PFSK-1 (cell line): ENCODE results near the gene FGD2.

Experiments used
- FOXP2 ChIP-seq: optimal IDR thresholded peaks from 2 replicates; pipeline ENCODE3; 2011; ENCODE audit warnings: borderline replicate concordance, control low read depth, inconsistent platforms; ENCODE audit not compliant: insufficient read depth; ENCODE audit errors: extremely low read length, extremely low read depth
- POLR2AphosphoS5 ChIP-seq: IDR thresholded peaks from 2 replicates; pipeline ENCODE4 v1.6.1; 2012; ENCODE audit warnings: low read depth, mild to moderate bottlenecking, control low read depth, low read length, moderate library complexity
- SIN3A ChIP-seq: IDR thresholded peaks from 2 replicates; pipeline ENCODE4 v1.6.1; 2012; ENCODE audit warnings: mild to moderate bottlenecking, low read length, moderate library complexity, borderline replicate concordance; ENCODE audit not compliant: insufficient read depth
- TAF1 ChIP-seq: IDR thresholded peaks from 2 replicates; pipeline ENCODE4 v1.6.1; 2012; ENCODE audit warnings: low read length, control low read depth, borderline replicate concordance; ENCODE audit not compliant: insufficient read depth
- TF ChIP-seq, protein P1 (sequence below), 2 experiments: IDR thresholded peaks; 2 replicates each; pipeline versions ENCODE4 v1.6.1 to v1.8.0; 2011 to 2012; ENCODE audit warnings: low read depth in 2 of 2, low read length in 2 of 2, control low read depth in 1 of 2, inconsistent platforms in 1 of 2, mild to moderate bottlenecking in 1 of 2, moderate library complexity in 1 of 2; ENCODE audit not compliant: insufficient read depth in 1 of 2

The FGD2 gene

DNA sequence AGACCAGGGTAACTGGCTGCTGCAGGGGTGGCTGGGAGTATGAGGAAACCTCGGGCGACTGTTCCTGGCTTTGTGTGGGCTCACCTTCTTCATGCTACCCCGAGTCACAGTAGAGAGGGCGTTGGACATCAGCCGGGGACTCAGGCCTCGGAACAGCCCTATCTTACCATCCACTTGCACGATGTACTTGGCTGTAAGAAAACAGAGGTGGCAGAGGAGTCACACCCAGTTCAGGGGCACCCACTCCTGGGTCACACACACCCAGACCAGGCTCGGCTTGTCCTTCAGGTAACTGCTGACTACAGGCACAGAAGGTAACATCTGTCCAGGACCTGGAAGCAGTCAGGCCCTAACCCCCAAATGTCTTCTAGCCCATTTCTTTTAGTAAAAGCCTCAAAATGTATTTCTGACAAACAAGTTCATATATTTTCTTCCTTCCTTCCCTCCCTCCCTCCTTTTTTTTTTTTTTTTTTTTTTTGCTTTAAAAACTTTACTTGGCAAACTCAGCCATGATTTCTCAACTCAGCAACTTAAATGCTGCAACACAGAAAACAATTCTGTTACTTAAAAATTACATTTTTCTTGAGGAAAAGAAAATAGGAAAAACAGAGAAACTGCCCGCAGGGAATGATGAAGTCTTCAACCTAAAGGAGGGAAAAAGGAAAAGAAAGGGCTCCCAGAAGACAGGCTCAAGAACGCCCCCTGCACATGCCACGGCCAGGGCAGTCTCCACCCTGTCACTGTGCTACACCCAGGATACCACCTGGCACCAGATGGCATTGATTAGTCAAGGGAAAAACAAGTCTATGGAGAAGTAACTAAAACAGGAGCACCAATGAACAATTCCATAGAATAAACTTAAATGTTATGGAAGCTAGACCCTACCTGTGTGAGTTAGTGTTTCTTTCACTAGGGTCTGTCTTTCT is 26.8 kb upstream of the FGD2 start:
- TF ChIP-seq POLR2AphosphoS5 (no peak), FOXP2 (no peak), SIN3A (no peak), TAF1 (no peak)
- TF ChIP-seq, protein P1, sequence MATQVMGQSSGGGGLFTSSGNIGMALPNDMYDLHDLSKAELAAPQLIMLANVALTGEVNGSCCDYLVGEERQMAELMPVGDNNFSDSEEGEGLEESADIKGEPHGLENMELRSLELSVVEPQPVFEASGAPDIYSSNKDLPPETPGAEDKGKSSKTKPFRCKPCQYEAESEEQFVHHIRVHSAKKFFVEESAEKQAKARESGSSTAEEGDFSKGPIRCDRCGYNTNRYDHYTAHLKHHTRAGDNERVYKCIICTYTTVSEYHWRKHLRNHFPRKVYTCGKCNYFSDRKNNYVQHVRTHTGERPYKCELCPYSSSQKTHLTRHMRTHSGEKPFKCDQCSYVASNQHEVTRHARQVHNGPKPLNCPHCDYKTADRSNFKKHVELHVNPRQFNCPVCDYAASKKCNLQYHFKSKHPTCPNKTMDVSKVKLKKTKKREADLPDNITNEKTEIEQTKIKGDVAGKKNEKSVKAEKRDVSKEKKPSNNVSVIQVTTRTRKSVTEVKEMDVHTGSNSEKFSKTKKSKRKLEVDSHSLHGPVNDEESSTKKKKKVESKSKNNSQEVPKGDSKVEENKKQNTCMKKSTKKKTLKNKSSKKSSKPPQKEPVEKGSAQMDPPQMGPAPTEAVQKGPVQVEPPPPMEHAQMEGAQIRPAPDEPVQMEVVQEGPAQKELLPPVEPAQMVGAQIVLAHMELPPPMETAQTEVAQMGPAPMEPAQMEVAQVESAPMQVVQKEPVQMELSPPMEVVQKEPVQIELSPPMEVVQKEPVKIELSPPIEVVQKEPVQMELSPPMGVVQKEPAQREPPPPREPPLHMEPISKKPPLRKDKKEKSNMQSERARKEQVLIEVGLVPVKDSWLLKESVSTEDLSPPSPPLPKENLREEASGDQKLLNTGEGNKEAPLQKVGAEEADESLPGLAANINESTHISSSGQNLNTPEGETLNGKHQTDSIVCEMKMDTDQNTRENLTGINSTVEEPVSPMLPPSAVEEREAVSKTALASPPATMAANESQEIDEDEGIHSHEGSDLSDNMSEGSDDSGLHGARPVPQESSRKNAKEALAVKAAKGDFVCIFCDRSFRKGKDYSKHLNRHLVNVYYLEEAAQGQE (IDR thresholded peaks at IDR 0.05; ENCODE audit: insufficient read depth in 1 of 2, low read depth in 2 of 2, low read length in 2 of 2): no peak

DNA sequence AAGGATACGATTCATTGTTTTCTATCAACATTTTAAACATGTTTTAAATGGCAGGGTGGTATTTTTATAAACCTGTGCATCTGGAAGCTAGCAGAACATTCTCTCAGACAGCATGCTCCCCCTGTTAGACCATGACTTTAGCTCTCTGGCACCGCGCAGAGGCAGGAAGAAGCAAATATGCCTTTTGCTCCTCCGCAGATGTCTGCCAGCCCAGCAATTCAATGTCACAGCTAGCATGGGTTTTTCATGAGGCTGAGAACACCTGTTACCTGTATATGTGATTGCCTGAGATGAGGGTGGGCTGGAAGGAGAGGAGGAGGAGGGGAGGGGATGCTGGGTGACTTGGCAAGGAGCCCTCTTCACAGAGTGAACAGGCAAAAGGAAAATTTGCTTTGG is 26.1 kb upstream of the FGD2 start:
- no peak for TF ChIP-seq POLR2AphosphoS5
- TF ChIP-seq FOXP2: no peak
- TF ChIP-seq, protein P1 (IDR thresholded peaks at IDR 0.05; ENCODE audit: insufficient read depth in 1 of 2, low read depth in 2 of 2, low read length in 2 of 2): no peak
- TF ChIP-seq SIN3A: no peak
- no peak for TF ChIP-seq TAF1

DNA sequence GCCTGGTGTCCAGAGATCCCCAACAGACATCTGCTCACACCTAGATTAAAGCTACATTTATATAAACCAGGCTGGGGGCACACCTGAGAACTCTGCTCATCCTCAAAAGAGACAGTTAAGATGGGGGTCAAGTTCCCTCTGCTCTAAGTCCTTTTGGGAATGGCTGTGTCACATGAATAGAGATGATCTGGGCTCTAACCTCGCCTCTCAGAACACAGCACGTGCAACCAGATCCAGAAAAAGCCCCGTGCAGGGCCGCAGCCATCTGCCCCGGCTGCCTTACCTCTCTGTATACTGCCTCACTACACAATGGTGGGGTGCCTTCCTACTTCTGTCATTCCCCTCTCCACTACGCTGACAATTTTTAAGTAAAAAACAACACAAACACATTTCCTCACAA is 25.3 kb upstream of the FGD2 start:
- TF ChIP-seq, protein P1 (IDR thresholded peaks at IDR 0.05; ENCODE audit: insufficient read depth in 1 of 2, low read depth in 2 of 2, low read length in 2 of 2): no peak
- TF ChIP-seq TAF1 (no peak), SIN3A (no peak), POLR2AphosphoS5 (no peak), FOXP2 (no peak)

DNA sequence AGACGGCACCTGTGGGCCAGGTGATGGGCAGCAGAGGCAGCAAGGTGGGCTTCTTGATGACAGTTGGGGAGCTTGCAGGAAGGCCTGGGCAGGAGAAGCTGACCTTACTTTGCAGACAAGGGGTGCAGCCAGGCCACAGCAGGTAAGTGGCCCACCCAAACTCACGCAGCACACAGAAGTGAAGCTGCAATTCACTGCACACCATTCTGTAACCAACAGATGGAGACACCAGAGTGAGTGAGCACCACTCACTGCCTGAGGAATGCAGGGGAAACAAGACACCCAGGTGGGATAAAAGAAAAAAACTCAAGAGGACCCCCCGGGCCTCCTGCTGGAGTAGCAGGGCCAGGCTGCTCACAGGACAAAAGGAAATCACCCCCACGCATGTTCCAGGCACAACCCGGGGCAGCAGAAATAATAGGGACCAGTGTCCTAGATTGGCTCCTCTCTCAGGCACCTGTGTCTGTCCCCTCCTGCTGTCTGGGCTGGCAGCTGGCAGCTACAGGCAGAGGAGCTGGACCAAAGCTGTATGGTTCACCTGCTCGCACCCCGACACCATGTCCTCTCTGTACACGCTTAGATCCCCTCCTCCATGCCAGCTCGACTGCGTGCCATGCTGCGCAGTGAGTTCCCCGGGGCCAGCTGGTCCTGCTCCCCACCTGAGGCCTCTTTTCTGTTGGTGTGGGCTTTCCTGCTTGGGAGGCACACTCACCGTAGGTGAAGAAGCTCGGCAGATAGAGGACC is 24.4 kb upstream of the FGD2 start:
- no peak for TF ChIP-seq FOXP2
- 0 out of 2 replicates have a peak, but pooled peaks have one; percentile 20 for TF ChIP-seq POLR2AphosphoS5
- TF ChIP-seq SIN3A: no peak
- TF ChIP-seq TAF1: no peak
- TF ChIP-seq, protein P1 (IDR thresholded peaks at IDR 0.05; ENCODE audit: insufficient read depth in 1 of 2, low read depth in 2 of 2, low read length in 2 of 2): no peak
